GM19324 (cell line): Measurements from ENCODE around the gene PSMG4.
"Not testable (repeated sequence)": the region's sequence is repeated elsewhere in the genome, so short reads cannot be mapped to it uniquely, and the experiment has no call there.

Experiments
- ATAC-seq: cut with Tn5 transposase; IDR thresholded peaks from one replicate; pipeline ENCODE4 v1.9.1; 2021; ENCODE audit warnings: mild to moderate bottlenecking, moderate library complexity; ENCODE audit not compliant: unreplicated experiment, low FRiP score

Gene PSMG4

GRCh38 chr6:3230256-3230882, 28.4 kb upstream of the PSMG4 start:
- no peak for ATAC-seq

GRCh38 chr6:3230900-3231246, 27.9 kb upstream of the PSMG4 start:
- no peak for ATAC-seq

- ATAC-seq = no peak
Observed at GRCh38 chr6:3231247-3232016, 27.3 kb upstream of the PSMG4 start.

GRCh38 chr6:3232017-3232945, 26.5 kb upstream of the PSMG4 start:
- no peak for ATAC-seq

- ATAC-seq = no peak
Observed at GRCh38 chr6:3233321-3233720, 25.4 kb upstream of the PSMG4 start.

GRCh38 chr6:3233904-3234303, 24.8 kb upstream of the PSMG4 start:
- ATAC-seq = no peak

GRCh38 chr6:3235486-3235885, 23.3 kb upstream of the PSMG4 start:
- ATAC-seq = no peak

- no peak for ATAC-seq
Observed at GRCh38 chr6:3236005-3236404, 22.7 kb upstream of the PSMG4 start.

- ATAC-seq = no peak
Observed at GRCh38 chr6:3237761-3238662, 20.7 kb upstream of the PSMG4 start.

GRCh38 chr6:3239110-3239830, 19.5 kb upstream of the PSMG4 start:
- no peak for ATAC-seq

- no peak for ATAC-seq
Observed at GRCh38 chr6:3240595-3240994, 18.2 kb upstream of the PSMG4 start.

- ATAC-seq = not testable (repeated sequence)
Observed at GRCh38 chr6:3241745-3242144, 17.0 kb upstream of the PSMG4 start.

GRCh38 chr6:3242768-3243167, 16.0 kb upstream of the PSMG4 start:
- no peak for ATAC-seq

GRCh38 chr6:3244003-3244831, 14.5 kb upstream of the PSMG4 start:
- ATAC-seq = no peak

GRCh38 chr6:3244832-3245161, 13.9 kb upstream of the PSMG4 start:
- not testable (repeated sequence) for ATAC-seq

- no peak for ATAC-seq
Observed at GRCh38 chr6:3245216-3245615, 13.5 kb upstream of the PSMG4 start.

- no peak for ATAC-seq
Observed at GRCh38 chr6:3247255-3248146, 11.2 kb upstream of the PSMG4 start.

GRCh38 chr6:3249821-3250220, 8.9 kb upstream of the PSMG4 start:
- ATAC-seq = no peak
